Peyer's patch (tissue), 4 donors: ENCODE measurements around the gene CRELD2.

ENCODE experiments used
- POLR2A ChIP-seq, 2 donors: fragments of 450-650 bp; IDR thresholded peaks; one replicate each; pipeline ENCODE4 v1.5.1; 2017; ENCODE audit warnings: antibody characterized with exemption in 2 of 2, mild to moderate bottlenecking in 2 of 2, moderate library complexity in 2 of 2
- TF ChIP-seq, protein P1 (sequence below), 6 experiments: fragments of 450-650 bp in 4 of 6; fragments of 200-600 bp in 2 of 6; sonication (generic) in 1 of 6; IDR thresholded peaks; one replicate each; pipeline ENCODE4 v1.5.1; 2017 to 2019; ENCODE audit warnings: antibody characterized with exemption in 6 of 6, mild to moderate bottlenecking in 3 of 6, moderate library complexity in 1 of 6

- peak in 1 of 2 donors; percentile 53 for TF ChIP-seq POLR2A (IDR thresholded peaks at IDR 0.05)
- TF ChIP-seq, protein P1, sequence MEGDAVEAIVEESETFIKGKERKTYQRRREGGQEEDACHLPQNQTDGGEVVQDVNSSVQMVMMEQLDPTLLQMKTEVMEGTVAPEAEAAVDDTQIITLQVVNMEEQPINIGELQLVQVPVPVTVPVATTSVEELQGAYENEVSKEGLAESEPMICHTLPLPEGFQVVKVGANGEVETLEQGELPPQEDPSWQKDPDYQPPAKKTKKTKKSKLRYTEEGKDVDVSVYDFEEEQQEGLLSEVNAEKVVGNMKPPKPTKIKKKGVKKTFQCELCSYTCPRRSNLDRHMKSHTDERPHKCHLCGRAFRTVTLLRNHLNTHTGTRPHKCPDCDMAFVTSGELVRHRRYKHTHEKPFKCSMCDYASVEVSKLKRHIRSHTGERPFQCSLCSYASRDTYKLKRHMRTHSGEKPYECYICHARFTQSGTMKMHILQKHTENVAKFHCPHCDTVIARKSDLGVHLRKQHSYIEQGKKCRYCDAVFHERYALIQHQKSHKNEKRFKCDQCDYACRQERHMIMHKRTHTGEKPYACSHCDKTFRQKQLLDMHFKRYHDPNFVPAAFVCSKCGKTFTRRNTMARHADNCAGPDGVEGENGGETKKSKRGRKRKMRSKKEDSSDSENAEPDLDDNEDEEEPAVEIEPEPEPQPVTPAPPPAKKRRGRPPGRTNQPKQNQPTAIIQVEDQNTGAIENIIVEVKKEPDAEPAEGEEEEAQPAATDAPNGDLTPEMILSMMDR (IDR thresholded peaks at IDR 0.05): peak in 1 of 6 experiments; percentile 4
These were observed 17.9 kb downstream of the CRELD2 start for GRCh38 chr22:49936018-49936972.
